AG09319 (cell line): ENCODE results near the gene ACTN2.

Experiments used
- DNase-seq: peaks from one replicate; pipeline ENCODE4 v3.0.0-alpha.2; 2010; ENCODE audit warnings: low read depth; ENCODE audit errors: extremely low read depth
- TF ChIP-seq, protein P1 (sequence below): IDR thresholded peaks from 2 replicates; pipeline ENCODE4 v1.5.1; 2011; ENCODE audit warnings: low read depth, mild to moderate bottlenecking, inconsistent platforms, low read length, moderate library complexity

Gene ACTN2

DNA sequence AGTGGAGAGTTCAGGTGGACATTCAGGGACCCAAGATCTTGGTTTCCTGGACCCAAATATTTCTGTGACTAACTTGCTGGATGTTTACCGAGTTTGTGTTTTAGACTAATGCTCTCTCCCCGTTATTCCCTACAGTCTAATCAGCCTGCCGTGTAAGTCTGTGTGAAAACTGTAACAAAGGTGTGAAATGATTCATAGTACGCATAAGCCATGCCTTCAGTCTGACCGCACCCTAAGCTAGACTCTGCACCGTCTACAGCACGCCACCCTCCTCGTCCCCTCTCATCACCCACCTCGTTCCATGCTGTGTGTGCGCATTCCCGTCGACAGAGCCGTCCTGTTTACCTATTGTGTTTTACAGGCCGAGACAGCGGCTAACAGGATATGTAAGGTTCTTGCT lies 50.5 kb downstream of the ACTN2 start:
- TF ChIP-seq, protein P1, sequence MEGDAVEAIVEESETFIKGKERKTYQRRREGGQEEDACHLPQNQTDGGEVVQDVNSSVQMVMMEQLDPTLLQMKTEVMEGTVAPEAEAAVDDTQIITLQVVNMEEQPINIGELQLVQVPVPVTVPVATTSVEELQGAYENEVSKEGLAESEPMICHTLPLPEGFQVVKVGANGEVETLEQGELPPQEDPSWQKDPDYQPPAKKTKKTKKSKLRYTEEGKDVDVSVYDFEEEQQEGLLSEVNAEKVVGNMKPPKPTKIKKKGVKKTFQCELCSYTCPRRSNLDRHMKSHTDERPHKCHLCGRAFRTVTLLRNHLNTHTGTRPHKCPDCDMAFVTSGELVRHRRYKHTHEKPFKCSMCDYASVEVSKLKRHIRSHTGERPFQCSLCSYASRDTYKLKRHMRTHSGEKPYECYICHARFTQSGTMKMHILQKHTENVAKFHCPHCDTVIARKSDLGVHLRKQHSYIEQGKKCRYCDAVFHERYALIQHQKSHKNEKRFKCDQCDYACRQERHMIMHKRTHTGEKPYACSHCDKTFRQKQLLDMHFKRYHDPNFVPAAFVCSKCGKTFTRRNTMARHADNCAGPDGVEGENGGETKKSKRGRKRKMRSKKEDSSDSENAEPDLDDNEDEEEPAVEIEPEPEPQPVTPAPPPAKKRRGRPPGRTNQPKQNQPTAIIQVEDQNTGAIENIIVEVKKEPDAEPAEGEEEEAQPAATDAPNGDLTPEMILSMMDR = no peak
- DNase-seq = no peak

DNA sequence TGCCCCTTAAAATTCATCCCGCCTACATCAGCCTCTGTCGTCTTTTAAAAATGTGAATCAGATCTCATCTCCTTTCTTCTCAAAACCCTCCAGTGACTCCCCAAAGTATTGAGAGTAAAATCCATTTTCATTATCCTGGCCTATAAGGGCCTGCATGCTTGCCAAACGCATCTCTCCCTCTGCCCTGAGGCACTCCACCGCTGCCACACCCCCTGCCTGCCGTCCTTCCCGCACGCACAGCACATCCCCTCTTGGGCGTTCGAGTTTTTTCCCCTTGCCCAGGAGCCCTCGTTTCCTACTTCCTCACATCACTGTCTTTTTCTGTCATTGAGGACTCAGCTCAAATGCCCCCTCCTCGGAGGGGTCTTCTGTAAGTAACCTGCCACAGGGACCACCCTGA lies 55.5 kb downstream of the ACTN2 start:
- DNase-seq = no peak
- TF ChIP-seq, protein P1 = no peak

DNA sequence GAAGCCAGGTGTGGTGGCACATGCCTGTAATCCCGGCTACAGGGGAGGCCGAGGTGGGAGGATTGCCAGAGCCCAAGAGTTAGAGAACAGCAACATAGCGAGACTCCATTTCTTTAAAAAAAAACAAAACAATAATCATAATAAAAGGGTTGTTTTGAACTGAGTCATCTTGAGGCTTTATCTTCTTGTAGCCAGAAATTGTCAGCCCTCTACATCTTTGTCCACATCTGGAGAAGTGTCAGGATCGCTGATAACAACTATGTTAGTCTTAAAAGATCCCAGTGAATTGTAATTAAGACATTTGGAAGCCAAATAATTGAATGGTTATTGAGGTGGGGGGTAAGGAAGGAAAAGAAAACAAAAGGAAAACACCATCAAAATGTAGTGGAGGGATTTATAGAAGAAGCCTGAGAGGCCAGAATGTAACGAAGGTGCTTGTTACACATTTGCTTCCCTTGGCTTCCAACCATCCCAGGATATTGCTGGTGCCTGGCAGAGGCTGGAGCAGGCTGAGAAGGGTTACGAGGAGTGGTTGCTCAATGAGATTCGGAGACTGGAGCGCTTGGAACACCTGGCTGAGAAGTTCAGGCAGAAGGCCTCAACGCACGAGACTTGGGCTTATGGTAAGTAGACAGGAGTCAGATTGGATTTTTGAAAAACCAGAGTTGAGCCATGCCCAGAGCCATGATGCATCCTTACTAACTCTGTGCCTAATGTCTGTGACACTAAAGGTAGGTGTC lies 56.3 kb downstream of the ACTN2 start:
- no peak for DNase-seq
- TF ChIP-seq, protein P1 = no peak

DNA sequence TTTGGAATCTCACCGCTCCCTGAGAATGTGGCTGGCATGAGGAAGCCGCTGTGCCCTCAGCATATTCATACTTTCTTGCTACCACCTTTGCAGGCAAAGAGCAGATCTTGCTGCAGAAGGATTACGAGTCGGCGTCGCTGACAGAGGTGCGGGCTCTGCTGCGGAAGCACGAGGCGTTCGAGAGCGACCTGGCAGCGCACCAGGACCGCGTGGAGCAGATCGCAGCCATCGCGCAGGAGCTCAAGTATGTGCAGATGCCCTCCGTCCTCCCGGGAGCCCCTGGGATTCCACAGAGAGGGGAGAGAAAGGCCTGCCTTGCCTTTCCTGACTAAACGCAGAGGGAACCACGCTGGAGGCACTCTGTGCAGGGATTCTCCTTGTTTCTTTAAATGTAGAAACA lies 58.2 kb downstream of the ACTN2 start:
- TF ChIP-seq, protein P1 = no peak
- no peak for DNase-seq

DNA sequence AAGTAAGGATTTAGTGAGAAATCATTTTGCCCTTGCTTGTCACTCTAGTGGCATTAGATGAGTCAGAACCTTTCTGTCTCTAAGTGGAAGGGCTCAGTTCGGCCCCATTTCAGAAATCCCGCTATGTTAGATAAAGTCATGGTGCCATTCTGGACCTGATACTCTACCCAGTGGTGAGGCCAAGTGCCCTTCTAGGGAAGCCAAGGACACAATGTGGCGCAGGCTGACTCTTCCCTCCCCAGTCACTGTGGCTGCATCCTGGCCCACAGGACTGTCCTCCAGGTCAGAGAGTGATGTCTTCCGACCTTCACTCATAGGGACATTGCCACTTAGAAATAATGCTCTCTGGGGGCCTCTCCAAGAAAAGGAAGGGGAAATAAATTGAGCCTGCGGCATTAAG lies 60.5 kb downstream of the ACTN2 start:
- no peak for DNase-seq
- TF ChIP-seq, protein P1 = no peak

DNA sequence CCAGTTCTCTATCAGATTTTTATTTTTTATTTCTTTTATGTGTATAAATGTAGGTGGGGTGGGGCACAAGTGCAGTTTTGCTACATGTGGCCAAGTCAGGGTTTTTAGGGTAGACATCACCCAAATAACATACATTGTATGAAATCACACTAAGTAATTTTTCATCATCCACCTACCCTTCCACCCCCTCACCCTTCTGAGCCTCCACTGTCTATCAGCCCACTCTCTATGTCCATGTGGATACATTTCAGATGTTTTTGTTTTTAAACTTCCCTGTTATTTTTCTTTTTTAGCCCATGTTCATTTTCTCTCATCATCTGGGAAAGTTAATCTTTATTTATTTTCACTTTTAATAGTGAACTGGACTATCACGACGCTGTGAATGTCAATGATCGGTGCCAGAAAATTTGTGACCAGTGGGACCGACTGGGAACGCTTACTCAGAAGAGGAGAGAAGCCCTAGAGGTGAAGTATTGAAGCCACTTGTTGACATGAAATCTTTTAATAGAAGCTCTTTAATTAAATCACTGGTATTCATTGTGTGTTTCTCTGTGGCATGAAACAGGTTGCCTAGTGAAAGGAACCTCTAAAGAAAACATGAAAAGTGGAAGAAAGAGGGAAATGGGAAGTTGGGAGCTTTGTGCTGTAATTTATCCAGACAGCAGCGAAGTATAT lies 61.1 kb downstream of the ACTN2 start:
- DNase-seq = no peak
- TF ChIP-seq, protein P1 = no peak

DNA sequence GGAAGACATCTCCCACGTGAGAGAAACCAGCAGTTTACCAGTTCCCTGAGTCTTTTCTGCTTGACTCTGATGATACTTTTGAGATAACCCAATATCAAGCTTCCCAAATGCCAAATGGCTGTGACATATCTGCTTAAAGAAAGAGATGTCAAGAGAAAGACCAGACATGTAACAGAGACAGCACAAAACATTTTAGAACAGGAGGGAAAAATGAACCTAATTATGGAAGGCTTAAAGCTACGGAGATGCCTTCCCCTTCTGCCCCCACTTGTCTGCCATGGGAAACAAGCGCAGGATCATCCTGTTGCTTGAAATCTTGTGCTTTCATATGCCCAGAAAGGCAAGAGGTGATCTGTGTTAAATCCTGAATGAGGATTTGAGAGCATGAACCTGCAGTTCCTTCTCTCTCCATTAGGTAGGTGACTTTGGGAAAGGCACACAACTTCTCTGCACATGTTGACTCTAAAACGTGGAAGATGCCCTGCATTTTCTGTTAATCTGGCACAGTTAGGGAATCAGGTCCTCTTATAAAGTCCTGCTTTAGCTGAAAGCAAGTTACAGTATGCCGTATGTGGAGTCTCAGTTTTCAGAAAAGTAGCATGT lies 62.1 kb downstream of the ACTN2 start:
- DNase-seq = no peak
- TF ChIP-seq, protein P1 = no peak
